HG02759 (cell line): ENCODE data around the gene ORAI3.

ENCODE experiments used
- ATAC-seq: cut with Tn5 transposase; IDR thresholded peaks from one replicate; pipeline ENCODE4 v1.9.1; 2021; ENCODE audit warnings: mild to moderate bottlenecking, moderate library complexity; ENCODE audit not compliant: unreplicated experiment

The ORAI3 gene

GRCh38 chr16:30946671-30947540 lies 2.0 kb upstream of the ORAI3 start:
- ATAC-seq: no peak

GRCh38 chr16:30947541-30947858 lies 1.4 kb upstream of the ORAI3 start:
- no peak for ATAC-seq

GRCh38 chr16:30947859-30948666 lies 805 bp upstream of the ORAI3 start:
- ATAC-seq: peak; percentile 9

- ATAC-seq: peak; percentile 45
Observed at GRCh38 chr16:30949650-30950515, 1.0 kb downstream of the ORAI3 start.

GRCh38 chr16:30950516-30951065 lies 1.7 kb downstream of the ORAI3 start:
- no peak for ATAC-seq

- ATAC-seq: no peak
Observed at GRCh38 chr16:30951193-30951592, 2.3 kb downstream of the ORAI3 start.

GRCh38 chr16:30951750-30952149 lies 2.9 kb downstream of the ORAI3 start:
- no peak for ATAC-seq

GRCh38 chr16:30953111-30953510 lies 4.2 kb downstream of the ORAI3 start:
- no peak for ATAC-seq

- no peak for ATAC-seq
Observed at GRCh38 chr16:30953511-30954124, 4.8 kb downstream of the ORAI3 start.

GRCh38 chr16:30954993-30955392 lies 6.1 kb downstream of the ORAI3 start:
- no peak for ATAC-seq

- ATAC-seq: peak; percentile 48
Observed at GRCh38 chr16:30956601-30957455, 8.0 kb downstream of the ORAI3 start.

- ATAC-seq: peak; percentile 77
Observed at GRCh38 chr16:30957456-30958174, 8.7 kb downstream of the ORAI3 start, which contains the start of gene SETD1A. TSS of gene SETD1A (plus strand) at chr16:30957754. CDS start at chr16:30958732, 978 bp downstream.

GRCh38 chr16:30958175-30959079 lies 9.6 kb downstream of the ORAI3 start:
- ATAC-seq: peak; percentile 39

GRCh38 chr16:30961384-30961783 lies 12.5 kb downstream of the ORAI3 start:
- ATAC-seq: no peak

- no peak for ATAC-seq
Observed at GRCh38 chr16:30963925-30964511, 15.2 kb downstream of the ORAI3 start.

- no peak for ATAC-seq
Observed at GRCh38 chr16:30964574-30965226, 15.8 kb downstream of the ORAI3 start.

GRCh38 chr16:30965436-30965835 lies 16.6 kb downstream of the ORAI3 start:
- ATAC-seq: no peak
